Measurements from ENCODE around the gene TTR. TPM values are rescaled to one million over a fixed set of nuclear protein-coding genes. Genes with fewer than 3 reads are reported as not detected.

The TTR gene
- total RNA-seq, 2 experiments from 2014 or later: not detected

DNA sequence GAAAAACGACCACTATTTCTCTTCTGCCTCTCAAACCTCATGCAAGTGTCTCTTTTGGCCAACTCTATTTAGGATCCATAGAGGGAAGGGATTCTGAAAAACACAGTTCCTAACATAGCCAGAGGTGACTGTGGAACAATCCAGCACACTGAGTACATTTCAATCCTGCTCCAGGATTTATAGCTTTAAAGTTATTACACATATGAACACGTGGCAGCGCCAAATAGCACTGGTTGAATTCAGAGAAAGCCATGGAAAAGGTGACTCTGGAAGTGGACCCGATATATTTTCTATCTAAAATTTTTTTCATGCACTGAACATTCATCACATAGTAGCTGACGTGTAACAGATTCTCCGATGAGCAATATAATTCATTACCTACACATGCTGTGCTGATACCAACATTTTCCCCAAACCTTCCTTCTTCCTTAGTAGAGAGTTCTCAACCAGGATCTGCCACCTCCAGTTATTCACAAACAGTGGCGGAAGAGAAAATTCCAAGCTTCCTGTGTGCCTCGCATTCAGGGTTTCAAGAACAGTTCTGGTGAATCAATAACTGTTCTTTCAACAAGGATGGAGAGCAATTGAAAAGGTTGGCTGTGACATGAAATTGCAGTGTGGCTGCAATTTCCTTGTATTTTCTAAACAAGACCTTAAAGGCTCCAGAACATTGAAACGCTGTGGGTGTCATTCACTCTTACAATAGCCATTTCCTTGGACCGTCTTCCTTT, 25.7 kb upstream of the TTR start:
- no peaks in the 10 kb centered on the region for H3K9me3 Mint-ChIP-seq (ENCODE audit: low read depth)
- no peak overlapping the region for H3K27ac Mint-ChIP-seq
- peaks cover 2% of the 10 kb centered on the region for H3K27me3 Mint-ChIP-seq
- DNase-seq: no peak
- no peaks in the 10 kb centered on the region for H3K36me3 Mint-ChIP-seq
- H3K4me1 Mint-ChIP-seq: no peaks in the 10 kb centered on the region
- CTCF ChIA-PET: interaction anchor here (1.9 kb wide), 1 partner anchor 10 kb away, joined by 6 read pairs; no protein-coding TSS in a partner anchor
- no peak for ATAC-seq
- H3K4me3 Mint-ChIP-seq: no peak overlapping the region

DNA sequence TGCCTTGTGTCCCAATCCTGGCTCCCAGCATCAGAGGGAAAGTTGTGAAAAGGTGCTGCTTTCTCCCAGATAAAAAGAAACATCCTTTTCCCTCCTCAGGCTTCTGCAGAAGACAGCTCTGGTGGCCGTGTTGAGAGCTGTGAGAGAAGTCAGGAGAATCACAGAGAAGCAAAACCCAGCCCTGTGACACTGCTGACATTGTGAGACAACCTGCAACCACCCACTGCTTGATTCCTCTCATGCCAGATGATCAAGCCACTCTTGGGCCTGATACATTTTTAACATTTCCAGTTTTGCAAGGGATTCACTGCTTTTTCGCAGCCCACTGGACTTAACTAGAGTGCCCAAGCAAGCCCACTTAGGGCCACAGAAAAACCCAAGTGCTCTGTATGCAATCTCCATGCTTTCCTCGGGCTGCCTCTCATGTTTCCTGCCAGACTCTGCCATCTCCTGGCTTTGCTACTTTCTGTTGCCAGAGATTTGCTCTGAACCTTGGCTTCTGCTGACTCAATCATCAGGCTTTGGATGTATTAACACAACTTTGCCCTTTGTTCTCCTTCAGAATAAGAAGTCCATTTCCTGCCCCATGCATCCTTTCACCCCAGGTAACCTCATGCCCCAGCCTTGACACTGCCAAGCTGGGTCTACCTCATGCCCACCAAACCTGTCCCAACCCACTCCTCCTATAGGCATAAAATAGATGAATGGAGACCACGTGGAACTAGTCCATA, 24.9 kb upstream of the TTR start:
- H3K4me1 Mint-ChIP-seq: no peaks in the 10 kb centered on the region
- no peak overlapping the region for H3K4me3 Mint-ChIP-seq
- H3K27me3 Mint-ChIP-seq: peaks cover 2% of the 10 kb centered on the region
- ATAC-seq (no peak), DNase-seq (no peak)
- no peak overlapping the region for H3K27ac Mint-ChIP-seq
- H3K9me3 Mint-ChIP-seq (ENCODE audit: low read depth): no peaks in the 10 kb centered on the region
- CTCF ChIA-PET: interaction anchor here (1.9 kb wide), 1 partner anchor 11 kb away, joined by 6 read pairs; no protein-coding TSS in a partner anchor
- no peaks in the 10 kb centered on the region for H3K36me3 Mint-ChIP-seq

DNA sequence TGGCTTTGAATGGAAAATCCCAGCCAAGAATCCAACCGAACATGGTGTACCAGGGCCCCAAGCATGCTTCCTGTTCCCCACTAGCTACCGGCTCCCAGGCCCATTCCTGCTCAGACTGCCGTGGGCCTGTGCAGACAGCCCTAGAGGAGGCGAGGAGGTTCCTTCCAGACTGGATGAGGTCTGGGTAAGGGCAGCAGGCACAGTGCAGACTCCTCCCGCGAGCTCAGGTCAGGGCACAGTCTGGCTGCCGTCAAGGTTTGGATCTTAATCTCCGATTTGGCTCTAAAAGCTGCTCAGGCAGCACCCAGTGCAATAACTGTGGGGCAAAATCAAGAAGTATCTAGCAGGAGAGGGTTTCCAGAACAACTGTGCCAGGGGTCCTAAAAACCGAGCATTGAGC, 19.3 kb upstream of the TTR start:
- no peak for ATAC-seq
- CTCF ChIA-PET: no interaction called here
- Mint-ChIP-seq H3K9me3 (ENCODE audit: low read depth) (no peaks in the 10 kb centered on the region), H3K27ac (no peak overlapping the region), H3K36me3 (no peaks in the 10 kb centered on the region), H3K27me3 (no peaks in the 10 kb centered on the region), H3K4me1 (no peaks in the 10 kb centered on the region), H3K4me3 (no peak overlapping the region)
- DNase-seq: no peak

DNA sequence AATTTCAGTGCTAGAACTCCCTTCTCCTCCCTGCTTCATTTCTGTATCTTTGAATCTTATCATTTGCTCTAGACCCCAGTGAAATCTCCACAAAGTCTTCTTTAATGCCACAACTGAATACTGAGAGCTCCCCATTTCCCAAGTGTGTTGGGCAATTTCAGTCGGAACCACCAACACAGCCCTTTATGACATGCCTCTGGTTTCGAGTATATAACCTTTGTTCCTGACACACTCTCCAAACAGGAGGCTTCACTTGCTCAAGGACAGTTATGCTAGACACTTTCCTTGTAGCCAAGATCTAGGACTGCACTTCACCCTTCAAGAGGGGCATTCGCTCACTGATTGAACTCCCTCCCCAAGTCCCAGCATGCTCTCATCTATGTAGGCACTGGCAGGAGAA, 18.6 kb upstream of the TTR start:
- no peaks in the 10 kb centered on the region for H3K9me3 Mint-ChIP-seq (ENCODE audit: low read depth)
- H3K27ac Mint-ChIP-seq: no peak overlapping the region
- CTCF ChIA-PET: no interaction called here
- ATAC-seq: no peak
- no peaks in the 10 kb centered on the region for H3K4me1 Mint-ChIP-seq
- H3K27me3 Mint-ChIP-seq: no peaks in the 10 kb centered on the region
- H3K36me3 Mint-ChIP-seq: no peaks in the 10 kb centered on the region
- no peak overlapping the region for H3K4me3 Mint-ChIP-seq
- DNase-seq: no peak

DNA sequence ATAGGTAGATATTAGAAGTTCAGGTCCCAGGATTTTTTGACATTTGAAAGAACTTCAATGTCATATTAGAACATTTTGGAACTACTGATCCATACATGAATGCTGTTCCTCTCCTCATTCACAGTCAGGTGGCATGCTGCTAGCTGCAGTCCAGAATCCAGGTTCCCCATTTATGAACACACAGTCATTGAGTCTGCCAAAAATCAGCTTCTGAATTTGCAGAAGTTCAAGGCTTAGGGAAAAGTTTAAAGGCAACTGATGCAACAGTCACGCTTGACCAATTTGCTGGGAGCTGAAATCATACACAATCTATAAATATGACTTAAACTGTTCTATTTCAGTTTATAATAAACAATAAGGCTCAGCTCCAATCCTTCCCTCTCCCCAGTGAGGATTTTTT, 17.3 kb upstream of the TTR start:
- Mint-ChIP-seq H3K4me1 (no peaks in the 10 kb centered on the region), H3K9me3 (ENCODE audit: low read depth) (no peaks in the 10 kb centered on the region), H3K36me3 (no peaks in the 10 kb centered on the region), H3K4me3 (no peak overlapping the region), H3K27ac (no peak overlapping the region), H3K27me3 (no peaks in the 10 kb centered on the region)
- ATAC-seq: no peak
- DNase-seq: no peak
- CTCF ChIA-PET: interaction anchor here (1.0 kb wide), 1 partner anchor 18 kb away, joined by 3 read pairs; no protein-coding TSS in a partner anchor

DNA sequence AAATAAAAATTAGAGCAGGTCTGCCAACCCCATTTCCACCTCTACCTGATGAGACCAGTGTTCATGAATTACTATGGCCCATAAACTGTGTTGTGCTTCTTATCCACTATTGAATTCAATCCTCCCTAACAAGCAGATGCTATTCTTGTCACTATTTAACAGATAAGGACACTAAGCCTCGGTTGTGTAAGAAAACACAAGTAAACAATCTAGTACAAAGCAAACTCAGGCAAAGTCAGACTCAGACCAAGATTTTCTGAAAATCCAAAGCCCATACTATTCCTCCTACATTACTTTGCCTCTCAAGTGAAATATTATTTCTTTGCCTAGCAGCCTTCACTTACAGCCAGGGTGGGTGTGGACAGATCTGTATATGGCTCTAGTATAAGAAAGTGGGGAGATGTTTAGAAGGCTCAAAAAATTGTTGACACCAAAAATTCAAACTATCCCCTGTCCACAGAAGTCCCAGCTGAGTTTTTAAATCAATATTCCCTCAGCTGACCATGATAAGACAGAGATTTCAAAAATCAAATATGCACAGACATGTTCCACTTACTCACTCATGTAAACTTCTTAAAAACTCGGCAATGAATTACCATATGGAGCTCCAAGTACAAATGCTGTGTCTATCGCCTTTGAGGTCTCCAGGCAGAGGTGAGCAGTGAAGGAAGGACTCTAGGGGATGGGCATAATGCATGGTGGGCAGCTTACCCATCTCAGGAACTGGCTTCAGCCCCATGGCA, 16.0 kb upstream of the TTR start:
- Mint-ChIP-seq H3K4me1 (no peaks in the 10 kb centered on the region), H3K4me3 (no peak overlapping the region), H3K36me3 (no peaks in the 10 kb centered on the region), H3K27ac (no peak overlapping the region), H3K9me3 (ENCODE audit: low read depth) (no peaks in the 10 kb centered on the region), H3K27me3 (no peaks in the 10 kb centered on the region)
- CTCF ChIA-PET: no interaction called here
- DNase-seq (no peak), ATAC-seq (no peak)

DNA sequence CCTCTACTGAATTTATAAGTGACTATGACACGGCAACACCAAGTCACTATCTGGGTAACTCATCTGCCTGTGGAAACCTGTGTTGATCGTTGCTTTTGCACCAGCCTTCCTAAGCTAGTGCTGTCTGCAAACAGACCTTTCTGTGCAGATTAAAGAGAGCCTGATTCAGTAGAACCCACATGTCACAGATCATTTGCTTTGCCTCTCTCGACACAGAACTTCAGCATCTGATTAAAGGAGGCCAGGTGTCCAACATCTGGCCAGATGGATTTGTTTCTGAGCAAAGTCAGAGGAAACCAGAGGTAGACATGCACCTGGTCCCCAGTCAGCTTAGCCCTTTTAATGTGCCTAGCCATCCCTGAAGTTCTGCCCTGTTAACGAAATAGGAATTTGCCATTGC, 15.0 kb upstream of the TTR start:
- Mint-ChIP-seq H3K36me3 (no peaks in the 10 kb centered on the region), H3K27ac (no peak overlapping the region), H3K4me1 (no peaks in the 10 kb centered on the region), H3K9me3 (ENCODE audit: low read depth) (no peaks in the 10 kb centered on the region), H3K27me3 (no peaks in the 10 kb centered on the region), H3K4me3 (no peak overlapping the region)
- ATAC-seq: no peak
- no peak for DNase-seq
- CTCF ChIA-PET: interaction anchor here (0.9 kb wide), 1 partner anchor 21 kb away, joined by 3 read pairs; no protein-coding TSS in a partner anchor

DNA sequence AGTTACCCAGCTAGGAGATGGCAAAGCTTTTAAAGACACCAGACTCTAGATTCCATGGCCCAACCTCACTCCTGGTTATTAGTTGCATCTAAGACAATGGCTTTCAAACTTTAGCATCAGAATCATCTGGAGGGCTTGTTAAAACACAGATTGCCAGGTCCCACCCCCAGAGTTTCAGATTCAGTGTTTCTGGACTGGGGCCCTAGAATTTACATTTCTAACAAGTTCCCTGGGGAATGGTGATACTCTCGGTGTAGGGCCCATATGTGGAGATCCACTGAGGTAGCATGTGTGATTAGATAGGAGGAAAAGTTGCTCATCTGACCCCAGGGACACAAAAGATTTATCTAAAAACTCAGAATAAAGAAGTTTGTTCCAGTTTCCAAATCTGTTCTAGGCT, 14.5 kb upstream of the TTR start:
- ATAC-seq (no peak), DNase-seq (no peak)
- CTCF ChIA-PET: no interaction called here
- Mint-ChIP-seq H3K27me3 (no peaks in the 10 kb centered on the region), H3K27ac (no peak overlapping the region), H3K36me3 (no peaks in the 10 kb centered on the region), H3K9me3 (ENCODE audit: low read depth) (no peaks in the 10 kb centered on the region), H3K4me3 (no peak overlapping the region), H3K4me1 (no peaks in the 10 kb centered on the region)

DNA sequence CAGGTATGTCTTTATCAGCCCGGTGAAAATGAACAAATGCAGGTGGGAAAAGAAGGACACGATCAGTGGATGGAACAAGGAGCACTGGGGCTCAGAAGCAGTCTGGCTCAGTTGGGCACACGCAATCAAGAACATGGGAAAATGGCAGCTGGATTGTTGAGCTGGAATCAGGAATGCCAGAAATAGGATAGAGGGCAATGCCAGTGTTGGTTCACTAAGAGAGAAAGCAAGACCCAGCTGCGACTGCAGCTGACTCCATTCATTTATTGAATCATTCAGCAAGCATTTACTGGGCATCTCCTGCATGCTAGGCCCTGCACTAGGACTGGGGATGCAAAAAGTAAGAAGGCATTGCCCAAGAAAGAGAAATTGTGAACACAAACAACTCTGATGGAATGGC, 13.6 kb upstream of the TTR start:
- CTCF ChIA-PET: no interaction called here
- H3K27me3 Mint-ChIP-seq: no peaks in the 10 kb centered on the region
- no peak overlapping the region for H3K4me3 Mint-ChIP-seq
- H3K4me1 Mint-ChIP-seq: no peaks in the 10 kb centered on the region
- H3K27ac Mint-ChIP-seq: no peak overlapping the region
- ATAC-seq (no peak), DNase-seq (no peak)
- H3K9me3 Mint-ChIP-seq (ENCODE audit: low read depth): no peaks in the 10 kb centered on the region
- H3K36me3 Mint-ChIP-seq: no peaks in the 10 kb centered on the region

DNA sequence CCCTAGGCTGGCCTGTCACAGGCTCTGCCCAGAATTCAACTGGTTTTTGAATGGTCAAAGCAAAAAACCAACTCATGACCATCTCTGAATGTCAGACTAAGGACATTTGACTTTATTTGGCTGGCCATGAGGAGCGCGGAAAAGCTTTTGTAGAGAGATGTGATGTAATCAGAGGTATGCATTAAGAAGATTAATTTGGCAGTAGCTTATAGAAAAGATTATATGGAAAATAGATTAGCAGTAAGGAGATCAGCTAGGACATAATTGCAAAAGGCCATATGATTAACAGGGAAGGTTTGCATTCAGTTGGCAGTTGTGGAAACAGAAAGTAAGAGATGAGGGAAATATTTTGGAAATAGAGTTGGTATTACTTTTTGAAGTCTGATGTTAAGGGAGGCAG, 12.3 kb upstream of the TTR start:
- Mint-ChIP-seq H3K27ac (no peak overlapping the region), H3K36me3 (no peaks in the 10 kb centered on the region), H3K27me3 (no peaks in the 10 kb centered on the region), H3K9me3 (ENCODE audit: low read depth) (no peaks in the 10 kb centered on the region), H3K4me3 (no peak overlapping the region), H3K4me1 (no peaks in the 10 kb centered on the region)
- DNase-seq (no peak), ATAC-seq (no peak)
- CTCF ChIA-PET: interaction anchor here (1.3 kb wide), 1 partner anchor 143 kb away, joined by 3 read pairs; no protein-coding TSS in a partner anchor

DNA sequence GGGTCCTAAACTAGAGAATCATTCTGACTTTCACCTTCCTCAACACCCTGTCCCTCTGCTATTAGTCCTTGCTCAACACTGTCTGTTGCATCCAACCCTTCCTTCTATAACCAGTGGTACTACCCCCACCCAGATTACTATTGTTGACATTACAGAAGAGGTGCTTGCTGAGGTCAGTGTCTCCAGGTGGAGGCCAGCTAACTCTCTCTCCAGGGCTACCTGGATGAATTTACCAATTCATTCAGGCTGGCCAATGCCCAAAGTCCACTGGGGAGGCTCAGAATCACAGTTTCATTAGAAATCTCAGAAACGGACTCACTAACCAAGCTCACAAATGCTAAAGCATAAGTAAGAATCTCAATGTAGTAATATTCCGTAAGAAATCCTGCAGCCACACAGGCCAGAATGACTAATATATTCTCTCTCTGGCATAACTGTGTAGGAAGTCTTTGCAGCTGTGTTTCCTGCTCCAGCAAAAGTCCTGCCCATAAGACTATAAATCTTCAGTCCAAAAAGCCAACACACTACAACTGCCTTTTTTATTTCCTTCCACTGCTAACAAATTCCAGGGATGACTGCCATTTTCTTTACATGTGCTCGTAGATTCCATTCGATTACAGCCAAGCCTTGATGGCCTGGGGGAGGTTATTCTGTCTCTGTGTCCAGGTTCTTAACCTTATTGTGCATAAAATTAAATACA, 10.0 kb upstream of the TTR start:
- DNase-seq (no peak), ATAC-seq (no peak)
- no peak overlapping the region for H3K4me3 Mint-ChIP-seq
- no peaks in the 10 kb centered on the region for H3K27me3 Mint-ChIP-seq
- CTCF ChIA-PET: no interaction called here
- no peaks in the 10 kb centered on the region for H3K36me3 Mint-ChIP-seq
- H3K4me1 Mint-ChIP-seq: no peaks in the 10 kb centered on the region
- H3K27ac Mint-ChIP-seq: no peak overlapping the region
- H3K9me3 Mint-ChIP-seq (ENCODE audit: low read depth): no peaks in the 10 kb centered on the region

DNA sequence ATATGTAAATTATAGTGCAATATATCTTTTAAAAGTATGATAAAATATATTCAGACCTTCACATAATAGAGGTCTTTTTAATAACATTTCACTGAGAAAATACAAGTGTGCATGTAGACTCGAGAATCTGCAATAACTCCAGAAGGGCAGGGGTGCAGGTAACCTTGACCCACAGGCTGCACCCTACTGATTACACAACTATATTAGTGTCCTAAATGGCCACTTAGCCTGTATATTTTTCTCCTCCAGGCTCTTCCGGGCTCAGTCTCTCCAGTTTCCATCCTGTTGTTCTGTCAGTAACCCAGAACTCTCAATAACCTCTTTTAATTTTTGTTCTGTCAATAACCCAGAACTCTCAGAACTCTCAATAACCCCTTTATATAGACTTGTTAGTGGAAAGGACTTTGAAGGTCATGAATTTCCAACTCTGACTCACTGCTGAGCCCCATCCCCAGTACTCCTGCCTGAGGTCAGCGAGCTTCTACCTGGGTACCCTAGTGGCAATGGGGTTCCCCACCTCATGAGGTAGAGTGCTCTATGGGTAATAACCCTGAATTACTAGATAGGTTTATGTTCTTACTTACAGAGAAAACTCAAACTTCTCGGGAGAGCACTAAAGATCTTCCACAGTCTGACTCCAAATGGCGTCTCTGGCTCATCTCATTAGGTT, 8.4 kb upstream of the TTR start:
- ATAC-seq: no peak
- Mint-ChIP-seq H3K27me3 (no peaks in the 10 kb centered on the region), H3K4me3 (no peak overlapping the region), H3K27ac (no peak overlapping the region), H3K36me3 (no peaks in the 10 kb centered on the region), H3K9me3 (ENCODE audit: low read depth) (no peaks in the 10 kb centered on the region), H3K4me1 (no peaks in the 10 kb centered on the region)
- CTCF ChIA-PET: no interaction called here
- no peak for DNase-seq

DNA sequence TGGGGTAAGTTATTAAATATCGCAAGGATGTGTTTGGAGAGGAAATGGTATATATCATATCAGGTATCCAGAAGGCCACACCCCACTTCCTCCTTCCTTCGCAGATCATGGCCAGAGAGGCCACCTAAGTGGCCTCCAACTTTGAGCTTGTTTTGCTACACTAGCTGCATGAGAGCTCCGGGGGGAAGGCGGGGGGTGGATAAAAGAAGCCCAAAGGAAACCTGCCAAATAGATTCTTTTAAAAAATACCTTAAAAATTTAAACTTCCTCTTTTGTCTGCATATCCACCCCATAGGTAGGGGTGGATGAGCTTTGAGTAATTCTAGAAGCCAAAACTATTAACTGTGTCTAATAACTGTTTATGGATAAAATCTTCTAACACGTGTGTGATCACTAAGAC, 5.7 kb upstream of the TTR start:
- H3K27me3 Mint-ChIP-seq: peaks cover 4% of the 10 kb centered on the region
- no peaks in the 10 kb centered on the region for H3K9me3 Mint-ChIP-seq (ENCODE audit: low read depth)
- no peaks in the 10 kb centered on the region for H3K36me3 Mint-ChIP-seq
- ATAC-seq (no peak), DNase-seq (no peak)
- H3K4me1 Mint-ChIP-seq: no peaks in the 10 kb centered on the region
- CTCF ChIA-PET: interaction anchor here (0.6 kb wide), 1 partner anchor 22 kb away, joined by 3 read pairs; no protein-coding TSS in a partner anchor
- no peak overlapping the region for H3K27ac Mint-ChIP-seq
- no peak overlapping the region for H3K4me3 Mint-ChIP-seq
